ENCODE measurements around the gene KCNQ5.

GRCh38 chr6:72940265-72940664 lies 318.4 kb downstream of the KCNQ5 start:
- no peak for TF ChIP-seq CTCF (IDR thresholded peaks at IDR 0.05)
- TF ChIP-seq POLR2A (IDR thresholded peaks at IDR 0.05), result no peak
